Activated CD4-positive, alpha-beta T cell treated with anti-CD3 and anti-CD28 coated beads, Interleukin-2, amount 50 U/mL, for 24 hours (primary cell): ENCODE data around the gene ENHO.
A peak's percentile ranks its signal among the peaks of the same experiment; 100 is the strongest.

ENCODE experiments used
- DNase-seq, 2 donors: peaks; one replicate each; pipeline ENCODE4 v3.0.0-alpha.2; 2020; ENCODE audit warnings: low read depth in 1 of 2, low spot score in 1 of 2

ENHO gene

GRCh38 chr9:34522971-34523797 lies at the start of gene ENHO:
Gene ENHO (minus strand): TSS chr9:34522990. CDS start chr9:34521695, 1,295 bp downstream.
- DNase-seq: peak; percentile 82

- no peak for DNase-seq
Measured at GRCh38 chr9:34572092-34572491, 49.3 kb upstream of the ENHO start.

- DNase-seq: no peak
Measured at GRCh38 chr9:34571481-34571810, 48.7 kb upstream of the ENHO start.

- no peak for DNase-seq
Measured at GRCh38 chr9:34570809-34571480, 48.2 kb upstream of the ENHO start.

GRCh38 chr9:34570376-34570775 lies 47.6 kb upstream of the ENHO start:
- DNase-seq: no peak

- DNase-seq: no peak
Measured at GRCh38 chr9:34568774-34569173, 46.0 kb upstream of the ENHO start.

GRCh38 chr9:34568133-34568532 lies 45.3 kb upstream of the ENHO start:
- no peak for DNase-seq

GRCh38 chr9:34566972-34567371 lies 44.2 kb upstream of the ENHO start:
- no peak for DNase-seq

- no peak for DNase-seq
Measured at GRCh38 chr9:34566322-34566721, 43.5 kb upstream of the ENHO start.

- no peak for DNase-seq
Measured at GRCh38 chr9:34565856-34566255, 43.1 kb upstream of the ENHO start.

- DNase-seq: no peak
Measured at GRCh38 chr9:34564617-34565016, 41.8 kb upstream of the ENHO start.

- no peak for DNase-seq
Measured at GRCh38 chr9:34563262-34563661, 40.5 kb upstream of the ENHO start.

GRCh38 chr9:34562135-34562745 lies 39.5 kb upstream of the ENHO start:
- DNase-seq: no peak

- DNase-seq: no peak
Measured at GRCh38 chr9:34560599-34561214, 37.9 kb upstream of the ENHO start.

- no peak for DNase-seq
Measured at GRCh38 chr9:34559624-34560455, 37.0 kb upstream of the ENHO start.

GRCh38 chr9:34558919-34559623 lies 36.3 kb upstream of the ENHO start:
- no peak for DNase-seq

- DNase-seq: no peak
Measured at GRCh38 chr9:34558364-34558763, 35.6 kb upstream of the ENHO start.

- DNase-seq: no peak
Measured at GRCh38 chr9:34557426-34558321, 34.9 kb upstream of the ENHO start.

GRCh38 chr9:34556949-34557348 lies 34.2 kb upstream of the ENHO start:
- DNase-seq: no peak
